ENCODE results near the gene FAM161B.

FAM161B gene

GRCh38 chr14:73884438-73885190 is 65.3 kb downstream of the FAM161B start:
- DNase-seq (ENCODE audit: low read depth), result no peak
- TF ChIP-seq, protein P1, sequence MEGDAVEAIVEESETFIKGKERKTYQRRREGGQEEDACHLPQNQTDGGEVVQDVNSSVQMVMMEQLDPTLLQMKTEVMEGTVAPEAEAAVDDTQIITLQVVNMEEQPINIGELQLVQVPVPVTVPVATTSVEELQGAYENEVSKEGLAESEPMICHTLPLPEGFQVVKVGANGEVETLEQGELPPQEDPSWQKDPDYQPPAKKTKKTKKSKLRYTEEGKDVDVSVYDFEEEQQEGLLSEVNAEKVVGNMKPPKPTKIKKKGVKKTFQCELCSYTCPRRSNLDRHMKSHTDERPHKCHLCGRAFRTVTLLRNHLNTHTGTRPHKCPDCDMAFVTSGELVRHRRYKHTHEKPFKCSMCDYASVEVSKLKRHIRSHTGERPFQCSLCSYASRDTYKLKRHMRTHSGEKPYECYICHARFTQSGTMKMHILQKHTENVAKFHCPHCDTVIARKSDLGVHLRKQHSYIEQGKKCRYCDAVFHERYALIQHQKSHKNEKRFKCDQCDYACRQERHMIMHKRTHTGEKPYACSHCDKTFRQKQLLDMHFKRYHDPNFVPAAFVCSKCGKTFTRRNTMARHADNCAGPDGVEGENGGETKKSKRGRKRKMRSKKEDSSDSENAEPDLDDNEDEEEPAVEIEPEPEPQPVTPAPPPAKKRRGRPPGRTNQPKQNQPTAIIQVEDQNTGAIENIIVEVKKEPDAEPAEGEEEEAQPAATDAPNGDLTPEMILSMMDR (IDR thresholded peaks at IDR 0.05; ENCODE audit: control insufficient read depth, extremely low read depth, insufficient read depth), result no peak
- no peak overlapping the region for H3K4me3 ChIP-seq (ENCODE audit: low read depth, low read length)
